ENCODE data around the gene CTXN3. TPM values are rescaled to one million over a fixed set of nuclear protein-coding genes. Genes with fewer than 3 reads are reported as not detected.
A peak's percentile ranks its signal among the peaks of the same experiment; 100 is the strongest.

CTXN3 gene
- total RNA-seq, 2 donors from 2014 or later: not detected

DNA sequence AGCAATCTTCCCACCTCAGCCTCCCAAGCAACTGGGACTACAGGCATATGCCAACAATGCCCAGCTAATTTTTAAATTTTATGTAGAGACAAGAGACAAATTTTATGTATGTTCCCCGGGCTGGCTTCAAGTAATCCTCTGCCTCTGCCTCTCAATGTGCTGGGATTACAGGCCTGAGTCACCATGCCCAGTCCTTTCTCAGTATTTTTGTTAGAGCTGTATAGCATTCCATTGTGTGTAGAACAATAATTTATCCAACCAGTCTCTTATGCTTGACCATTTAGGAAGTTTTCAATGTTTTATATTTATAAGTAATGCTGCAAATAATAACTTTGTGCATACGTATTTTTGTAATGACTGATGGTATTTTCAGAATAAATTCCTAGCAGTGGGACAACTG is 38.9 kb upstream of the CTXN3 start:
- Histone ChIP-seq H3K27me3 (replicated peaks; ENCODE audit: insufficient read depth) (no peaks in the 10 kb centered on the region), H3K9me3 (no peaks in the 10 kb centered on the region), H3K4me1 (replicated peaks) (no peaks in the 10 kb centered on the region), H3K4me3 (no peak overlapping the region), H3K36me3 (no peaks in the 10 kb centered on the region), H3K27ac (no peak overlapping the region)
- no peak for DNase-seq (ENCODE audit: low spot score)
- TF ChIP-seq, protein P1, sequence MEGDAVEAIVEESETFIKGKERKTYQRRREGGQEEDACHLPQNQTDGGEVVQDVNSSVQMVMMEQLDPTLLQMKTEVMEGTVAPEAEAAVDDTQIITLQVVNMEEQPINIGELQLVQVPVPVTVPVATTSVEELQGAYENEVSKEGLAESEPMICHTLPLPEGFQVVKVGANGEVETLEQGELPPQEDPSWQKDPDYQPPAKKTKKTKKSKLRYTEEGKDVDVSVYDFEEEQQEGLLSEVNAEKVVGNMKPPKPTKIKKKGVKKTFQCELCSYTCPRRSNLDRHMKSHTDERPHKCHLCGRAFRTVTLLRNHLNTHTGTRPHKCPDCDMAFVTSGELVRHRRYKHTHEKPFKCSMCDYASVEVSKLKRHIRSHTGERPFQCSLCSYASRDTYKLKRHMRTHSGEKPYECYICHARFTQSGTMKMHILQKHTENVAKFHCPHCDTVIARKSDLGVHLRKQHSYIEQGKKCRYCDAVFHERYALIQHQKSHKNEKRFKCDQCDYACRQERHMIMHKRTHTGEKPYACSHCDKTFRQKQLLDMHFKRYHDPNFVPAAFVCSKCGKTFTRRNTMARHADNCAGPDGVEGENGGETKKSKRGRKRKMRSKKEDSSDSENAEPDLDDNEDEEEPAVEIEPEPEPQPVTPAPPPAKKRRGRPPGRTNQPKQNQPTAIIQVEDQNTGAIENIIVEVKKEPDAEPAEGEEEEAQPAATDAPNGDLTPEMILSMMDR (IDR thresholded peaks at IDR 0.05): no peak
- TF ChIP-seq POLR2A (IDR thresholded peaks at IDR 0.05) (no peak), POLR2AphosphoS5 (IDR thresholded peaks at IDR 0.05) (no peak)
- intact Hi-C loops (cut with DNase I): no loop called here
- 97% methylated on average over 2 of the region's 2 CpGs for whole genome bisulfite sequencing

DNA sequence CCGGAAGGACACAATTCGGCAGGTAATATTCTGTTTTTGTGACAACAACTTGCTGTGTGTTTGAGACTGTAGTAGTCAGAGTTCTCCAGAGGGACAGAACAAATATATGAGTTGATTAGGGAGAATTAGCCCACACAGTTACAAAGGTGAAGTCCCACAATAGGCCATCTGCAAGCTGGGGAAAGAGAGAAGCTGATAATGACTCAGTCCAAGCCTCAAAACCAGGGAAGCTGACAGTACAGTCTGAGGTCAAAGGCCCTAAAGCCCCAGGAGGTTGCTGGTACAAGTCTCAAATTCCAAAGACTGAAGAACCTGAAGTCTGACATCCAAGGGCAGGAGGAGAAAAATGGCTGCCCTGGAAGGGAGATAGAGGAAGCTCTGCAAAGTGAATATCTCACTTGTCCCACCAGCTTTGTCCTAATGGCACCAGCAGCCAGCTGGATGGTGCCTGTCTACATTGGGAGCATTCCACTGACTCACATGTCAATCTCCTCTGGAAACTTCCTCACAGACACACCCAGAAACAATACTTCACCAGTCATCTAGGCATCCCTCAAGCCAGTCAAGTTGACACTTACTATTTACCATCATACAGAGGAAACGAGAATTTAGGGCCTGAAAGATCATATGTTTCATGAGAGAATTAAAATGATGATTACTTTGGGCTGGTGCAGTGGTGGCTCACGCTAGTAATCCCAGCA is 36.3 kb upstream of the CTXN3 start:
- intact Hi-C loops (cut with DNase I): no loop called here
- Histone ChIP-seq H3K27me3 (replicated peaks; ENCODE audit: insufficient read depth) (no peaks in the 10 kb centered on the region), H3K4me3 (no peak overlapping the region), H3K9me3 (no peaks in the 10 kb centered on the region), H3K36me3 (no peaks in the 10 kb centered on the region), H3K4me1 (replicated peaks) (no peaks in the 10 kb centered on the region), H3K27ac (no peak overlapping the region)
- TF ChIP-seq, protein P1 (IDR thresholded peaks at IDR 0.05): no peak
- TF ChIP-seq POLR2A (IDR thresholded peaks at IDR 0.05): no peak
- no peak for TF ChIP-seq POLR2AphosphoS5 (IDR thresholded peaks at IDR 0.05)
- no peak for DNase-seq (ENCODE audit: low spot score)
- WGBS: 97% methylated on average over 4 of the region's 4 CpGs

DNA sequence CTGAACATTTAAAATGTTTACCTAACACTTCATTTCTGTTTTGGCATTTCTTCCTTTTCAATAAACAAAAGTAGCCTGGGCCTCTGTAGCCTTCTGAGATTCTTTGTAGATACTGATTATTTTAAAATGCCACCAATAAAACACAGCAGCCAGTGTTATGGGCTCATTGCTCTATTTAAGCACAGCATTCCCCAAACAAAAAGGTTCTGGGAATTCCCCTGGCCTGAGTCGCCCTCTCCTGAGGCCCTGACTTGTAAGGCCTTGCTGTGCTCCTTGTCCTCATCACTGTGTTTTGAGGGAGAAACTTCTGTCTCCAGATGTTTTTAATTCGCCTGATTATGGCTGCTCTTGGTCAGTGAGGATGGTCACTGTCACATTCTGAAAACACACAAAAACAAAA is 33.0 kb upstream of the CTXN3 start:
- Histone ChIP-seq H3K4me1 (replicated peaks) (no peaks in the 10 kb centered on the region), H3K27me3 (replicated peaks; ENCODE audit: insufficient read depth) (no peaks in the 10 kb centered on the region), H3K9me3 (no peaks in the 10 kb centered on the region), H3K4me3 (no peak overlapping the region), H3K27ac (no peak overlapping the region), H3K36me3 (no peaks in the 10 kb centered on the region)
- TF ChIP-seq, protein P1 (IDR thresholded peaks at IDR 0.05): no peak
- TF ChIP-seq POLR2AphosphoS5 (IDR thresholded peaks at IDR 0.05): peak; percentile 41
- DNase-seq (ENCODE audit: low spot score): peak; percentile 19
- 38% methylated on average over 2 of the region's 2 CpGs for WGBS
- intact Hi-C loops (cut with DNase I): no loop called here

DNA sequence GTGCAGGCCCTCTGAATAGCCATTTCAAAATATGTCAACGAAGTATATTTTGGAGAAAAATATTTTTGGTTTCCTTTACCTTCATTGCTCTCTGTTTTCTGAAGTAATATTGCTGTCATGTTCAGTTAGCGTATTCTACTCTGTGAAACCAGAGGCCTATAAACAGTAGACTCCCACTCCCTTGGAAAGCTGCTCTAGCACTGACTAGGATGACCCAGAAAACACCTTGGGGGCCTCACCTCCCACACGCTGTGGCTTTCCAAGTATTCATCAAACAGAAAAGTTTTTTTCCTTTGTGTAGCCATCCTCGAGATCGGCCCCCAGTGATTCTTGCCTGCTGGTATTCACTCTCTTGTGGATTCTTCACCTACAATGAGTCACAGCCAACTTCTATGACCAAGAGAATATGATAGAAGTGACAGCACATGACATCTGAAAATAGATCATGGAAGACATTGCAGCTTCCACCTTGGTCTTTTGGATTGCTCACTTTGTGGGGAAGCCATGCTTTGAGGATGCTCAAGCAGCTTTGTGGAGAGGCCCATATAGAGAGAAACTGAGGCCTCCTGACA is 28.9 kb upstream of the CTXN3 start:
- WGBS: 94% methylated on average over 5 of the region's 5 CpGs
- H3K36me3 ChIP-seq: no peaks in the 10 kb centered on the region
- no peak overlapping the region for H3K4me3 ChIP-seq
- no peak overlapping the region for H3K27ac ChIP-seq
- no peaks in the 10 kb centered on the region for H3K4me1 ChIP-seq (replicated peaks)
- TF ChIP-seq, protein P1 (IDR thresholded peaks at IDR 0.05): no peak
- no peak for TF ChIP-seq POLR2A (IDR thresholded peaks at IDR 0.05)
- TF ChIP-seq POLR2AphosphoS5 (IDR thresholded peaks at IDR 0.05): no peak
- H3K9me3 ChIP-seq: no peaks in the 10 kb centered on the region
- no peak for DNase-seq (ENCODE audit: low spot score)
- H3K27me3 ChIP-seq (replicated peaks; ENCODE audit: insufficient read depth): no peaks in the 10 kb centered on the region
- intact Hi-C loops (cut with DNase I): no loop called here

All from prostate gland (tissue), 2 donors.